A549 (cell line): ENCODE data around the gene FPR1. TPM values are rescaled to one million over a fixed set of nuclear protein-coding genes. Genes with fewer than 3 reads are reported as not detected.

Experiments used
- ATAC-seq, 2 experiments: fragments of 200-7000 bp in 1 of 2; fragments of >200 bp in 1 of 2; cut with Nextera tagmentation in 1 of 2; cut with Tn5 transposase in 1 of 2; 3 replicates each; pipeline versions ENCODE4 v1.8.0 to v1.9.1; 2018 to 2020; ENCODE audit warnings: mild to moderate bottlenecking in 1 of 2, moderate library complexity in 1 of 2
- CTCF ChIA-PET: fragments of 300-600 bp; sonication (Branson Sonifier 250); formaldehyde crosslinking; extraction: SDS; loops from one replicate; lab custom pipeline; 2021; ENCODE audit warnings: antibody characterized with exemption, inconsistent platforms; lab: Yijun Ruan, JAX
- POLR2A ChIA-PET: fragments of 350-600 bp; formaldehyde crosslinking; extraction: SDS; loops from one replicate; lab custom pipeline; 2021; ENCODE audit warnings: antibody characterized with exemption, inconsistent platforms; lab: Yijun Ruan, JAX
- DNase-seq, 2 experiments: peaks; one replicate each; pipeline versions ENCODE4 v3.0.0 to v3.0.0-alpha.2; 2011 to 2016; ENCODE audit warnings: low read depth in 1 of 2, low spot score in 1 of 2
- FAIRE-seq: peaks from 2 replicates; lab custom pipeline; 2011; peaks lifted over from hg19 to GRCh38; lab: Jason Lieb, UNC
- H3K27ac ChIP-seq, 2 experiments: fragments of >200 bp; sonication (Bioruptor Twin); formaldehyde crosslinking; 3 replicates each; pipeline ENCODE4 v1.5.1; 2016 to 2017
- H3K4me1 ChIP-seq: fragments of >200 bp; sonication (Bioruptor Twin); formaldehyde crosslinking; 3 replicates; pipeline ENCODE4 v1.6.1; 2016
- H3K4me2 ChIP-seq: fragments of >200 bp; sonication (Bioruptor Twin); formaldehyde crosslinking; 3 replicates; pipeline ENCODE4 v1.6.1; 2016
- H3K4me3 ChIP-seq: fragments of >200 bp; sonication (Bioruptor Twin); formaldehyde crosslinking; 3 replicates; pipeline ENCODE4 v1.5.1; 2016
- H3K9me3 ChIP-seq: fragments of >200 bp; sonication (Bioruptor Twin); formaldehyde crosslinking; 3 replicates; pipeline ENCODE4 v1.6.1; 2016
- BHLHE40 ChIP-seq: IDR thresholded peaks from 2 replicates; pipeline ENCODE4 v1.6.1; 2012; ENCODE audit warnings: low read depth, low read length, inconsistent platforms
- CBX8 ChIP-seq: fragments of 200-600 bp; sonication (generic); IDR thresholded peaks from 2 replicates; pipeline ENCODE4 v1.6.1; 2016
- CHD4 ChIP-seq: fragments of 200-600 bp; sonication (generic); IDR thresholded peaks from 2 replicates; pipeline ENCODE4 v1.6.1; 2016; ENCODE audit warnings: antibody characterized with exemption, mild to moderate bottlenecking, borderline replicate concordance
- CTCF ChIP-seq: fragments of >200 bp; sonication (Bioruptor Twin); formaldehyde crosslinking; IDR thresholded peaks from 3 replicates; pipeline ENCODE4 v1.5.1; 2016
- E2F6 ChIP-seq: IDR thresholded peaks from 2 replicates; pipeline ENCODE4 v1.6.1; 2012; ENCODE audit warnings: low read depth, borderline replicate concordance
- EP300 ChIP-seq, 2 experiments: fragments of >200 bp; sonication (Bioruptor Twin); formaldehyde crosslinking; IDR thresholded peaks; 2 replicates in 1 of 2; 3 replicates in 1 of 2; pipeline ENCODE4 v1.6.1; 2016 to 2017
- ESRRA ChIP-seq: fragments of 150-350 bp; IDR thresholded peaks from 2 replicates; pipeline ENCODE4 v1.6.1; 2014; ENCODE audit warnings: mild to moderate bottlenecking, low read length, borderline replicate concordance
- FOSL2 ChIP-seq, 2 experiments: fragments of 450-650 bp in 1 of 2; fragments of >200 bp in 1 of 2; sonication (Bioruptor Twin) in 1 of 2; formaldehyde crosslinking; IDR thresholded peaks; 2 replicates each; pipeline versions ENCODE4 v1.5.0 to v1.6.1; 2016 to 2020; ENCODE audit warnings: mild to moderate bottlenecking in 1 of 2, moderate library complexity in 1 of 2
- GATA3 ChIP-seq: IDR thresholded peaks from 2 replicates; pipeline ENCODE4 v1.6.1; 2012; ENCODE audit warnings: borderline replicate concordance
- HDAC2 ChIP-seq: fragments of 200-600 bp; sonication (generic); IDR thresholded peaks from 2 replicates; pipeline ENCODE4 v1.6.1; 2016
- NFE2L2 ChIP-seq: fragments of 150-350 bp; conservative IDR thresholded peaks from 2 replicates; pipeline ENCODE4 v1.6.1; 2014; ENCODE audit warnings: low read length
- NPAS2 ChIP-seq: fragments of 250-450 bp; sonication (Bioruptor Pico); IDR thresholded peaks from 2 replicates; pipeline ENCODE4 v1.8.0; 2022; ENCODE audit warnings: mild to moderate bottlenecking, moderate library complexity, borderline replicate concordance
- POLR2A ChIP-seq: IDR thresholded peaks from 2 replicates; pipeline ENCODE4 v1.6.1; 2012; ENCODE audit warnings: mild to moderate bottlenecking, low read length
- POLR2AphosphoS2 ChIP-seq: conservative IDR thresholded peaks from 2 replicates; pipeline ENCODE4 v1.6.1; 2012; ENCODE audit warnings: low read length, improper control_type of control experiment, inconsistent platforms
- RAD21 ChIP-seq, 2 experiments: fragments of >200 bp in 1 of 2; sonication (Bioruptor Twin) in 1 of 2; formaldehyde crosslinking in 1 of 2; IDR thresholded peaks in 1 of 2; conservative IDR thresholded peaks in 1 of 2; 2 replicates in 1 of 2; 3 replicates in 1 of 2; pipeline ENCODE4 v1.6.1; 2012 to 2018; ENCODE audit warnings: inconsistent platforms in 1 of 2
- RCOR1 ChIP-seq: fragments of 150-350 bp; IDR thresholded peaks from 2 replicates; pipeline ENCODE4 v1.6.1; 2014; ENCODE audit warnings: antibody characterized with exemption, low read length, low read depth
- SMC3 ChIP-seq: fragments of >200 bp; sonication (Bioruptor Twin); formaldehyde crosslinking; IDR thresholded peaks from 3 replicates; pipeline ENCODE4 v1.6.1; 2018; ENCODE audit warnings: inconsistent platforms
- ZNF302 ChIP-seq: fragments of 250-450 bp; sonication (Bioruptor Pico); IDR thresholded peaks from 2 replicates; pipeline ENCODE4 v1.9.0; 2021; ENCODE audit warnings: inconsistent platforms, mild to moderate bottlenecking, moderate library complexity
- ZSCAN20 ChIP-seq: fragments of 250-450 bp; sonication (Bioruptor Pico); IDR thresholded peaks from 2 replicates; pipeline ENCODE4 v1.8.0; 2022; ENCODE audit warnings: mild to moderate bottlenecking, moderate library complexity
- WGBS: methylation state at CpG from one replicate; pipeline ENCODE4 v1.1.6; 2017; ENCODE audit errors: missing lambda C conversion rate; 5-methylcytosine and 5-hydroxymethylcytosine counted together
- polyA plus RNA-seq, 4 experiments: library from polyadenylated mRNA; depleted of rRNA in 3 of 4; stranded (reverse); fragments of >200 nt; fragmentation: RNase III in 1 of 4; extraction: RNeasy Plus Mini Kit Qiagen cat#74134 plus additional on column Dnase treatment in 1 of 4; gene quantifications; 2 replicates in 3 of 4; 3 replicates in 1 of 4; pipeline ENCODE4 v1.2.3, GENCODE V29; 2011 to 2017
- TF ChIP-seq, protein P1 (sequence below): fragments of 250-450 bp; sonication (Bioruptor Pico); IDR thresholded peaks from 2 replicates; pipeline ENCODE4 v1.5.0; 2021; ENCODE audit warnings: mild to moderate bottlenecking, moderate library complexity, borderline replicate concordance
- TF ChIP-seq, protein P2 (sequence below): fragments of >200 bp; sonication (Bioruptor Twin); formaldehyde crosslinking; IDR thresholded peaks from 2 replicates; pipeline ENCODE4 v1.6.1; 2016

The FPR1 gene
- polyA plus RNA-seq, 2 of the 4 experiments (the other 2 are of a cell fraction) = not detected

DNA sequence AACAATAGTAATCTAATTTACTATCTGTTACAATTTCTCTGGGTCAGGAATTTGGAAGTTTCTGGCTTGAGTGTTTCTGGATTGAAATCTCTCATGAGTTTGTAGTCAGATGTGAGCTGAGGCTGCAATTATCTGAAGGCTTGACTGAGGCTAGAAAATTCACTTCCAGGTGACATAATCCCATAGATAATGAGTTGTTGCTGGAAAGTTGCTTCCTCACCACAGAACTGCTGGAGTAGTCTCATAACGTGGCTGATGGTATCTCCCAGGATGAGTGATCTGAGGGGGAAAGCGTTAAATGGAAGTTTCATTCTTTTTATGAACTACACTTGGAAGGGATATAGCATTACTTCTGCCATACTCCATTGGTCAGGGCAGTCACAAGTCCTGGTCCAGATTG lies 28.0 kb upstream of the FPR1 start (continued):
- TF ChIP-seq, protein P1, sequence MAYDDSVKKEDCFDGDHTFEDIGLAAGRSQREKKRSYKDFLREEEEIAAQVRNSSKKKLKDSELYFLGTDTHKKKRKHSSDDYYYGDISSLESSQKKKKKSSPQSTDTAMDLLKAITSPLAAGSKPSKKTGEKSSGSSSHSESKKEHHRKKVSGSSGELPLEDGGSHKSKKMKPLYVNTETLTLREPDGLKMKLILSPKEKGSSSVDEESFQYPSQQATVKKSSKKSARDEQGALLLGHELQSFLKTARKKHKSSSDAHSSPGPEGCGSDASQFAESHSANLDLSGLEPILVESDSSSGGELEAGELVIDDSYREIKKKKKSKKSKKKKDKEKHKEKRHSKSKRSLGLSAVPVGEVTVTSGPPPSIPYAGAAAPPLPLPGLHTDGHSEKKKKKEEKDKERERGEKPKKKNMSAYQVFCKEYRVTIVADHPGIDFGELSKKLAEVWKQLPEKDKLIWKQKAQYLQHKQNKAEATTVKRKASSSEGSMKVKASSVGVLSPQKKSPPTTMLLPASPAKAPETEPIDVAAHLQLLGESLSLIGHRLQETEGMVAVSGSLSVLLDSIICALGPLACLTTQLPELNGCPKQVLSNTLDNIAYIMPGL (CRISPR knock-in tag) = no peak

DNA sequence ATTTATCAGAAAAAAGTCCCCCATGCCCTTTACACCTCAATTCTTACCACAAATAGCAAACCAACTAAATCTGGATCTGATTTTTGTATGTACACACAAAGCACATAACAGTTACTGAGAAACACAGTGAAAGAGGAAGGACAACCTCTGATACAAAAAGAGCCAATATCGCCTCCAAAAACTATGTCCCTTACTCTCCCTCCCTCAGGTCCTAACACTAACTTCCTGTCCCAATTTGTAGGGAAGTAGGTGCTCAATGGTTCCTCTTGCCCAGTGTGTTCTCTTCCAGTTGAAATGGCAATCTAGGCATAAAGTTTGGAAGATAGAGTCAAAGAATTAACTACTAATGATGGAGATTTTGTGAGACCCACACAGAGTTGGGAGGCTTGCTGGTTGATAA lies 27.5 kb upstream of the FPR1 start:
- no peak for ATAC-seq
- Histone ChIP-seq H3K4me2 (no peak overlapping the region), H3K27ac (no peak overlapping the region), H3K4me3 (no peak overlapping the region), H3K9me3 (peaks cover 17% of the 10 kb centered on the region; the same call in 2 of the 3 replicates), H3K4me1 (no peaks in the 10 kb centered on the region)
- ChIA-PET CTCF (interaction anchor here (1.8 kb wide), 1 partner anchor 119 kb away, joined by 6 read pairs; no protein-coding TSS in a partner anchor), POLR2A (no interaction called here)
- no peak for TF ChIP-seq BHLHE40
- TF ChIP-seq RAD21 (conservative IDR thresholded peaks at IDR 0.05 in 1 of 2, IDR thresholded peaks at IDR 0.05 in 1 of 2) = no peak
- TF ChIP-seq ESRRA = no peak
- no peak for TF ChIP-seq EP300 (IDR thresholded peaks at IDR 0.05)
- no peak for TF ChIP-seq NFE2L2
- TF ChIP-seq ZNF302 (CRISPR knock-in tag) = no peak
- no peak for TF ChIP-seq GATA3
- TF ChIP-seq POLR2AphosphoS2 = no peak
- no peak for TF ChIP-seq ZSCAN20
- TF ChIP-seq CBX8 = no peak
- TF ChIP-seq POLR2A = no peak
- no peak for TF ChIP-seq E2F6
- no peak for TF ChIP-seq SMC3
- TF ChIP-seq, protein P2, sequence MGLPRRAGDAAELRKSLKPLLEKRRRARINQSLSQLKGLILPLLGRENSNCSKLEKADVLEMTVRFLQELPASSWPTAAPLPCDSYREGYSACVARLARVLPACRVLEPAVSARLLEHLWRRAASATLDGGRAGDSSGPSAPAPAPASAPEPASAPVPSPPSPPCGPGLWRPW = no peak
- no peak for TF ChIP-seq FOSL2 (IDR thresholded peaks at IDR 0.05)
- no peak for TF ChIP-seq FOSL2 (CRISPR knock-in tag; IDR thresholded peaks at IDR 0.05)
- TF ChIP-seq CHD4 = no peak
- TF ChIP-seq HDAC2 = no peak
- no peak for TF ChIP-seq CTCF
- TF ChIP-seq RCOR1 = no peak
- no peak for TF ChIP-seq NPAS2 (CRISPR knock-in tag)
- FAIRE-seq = no peak
- DNase-seq = no peak
- WGBS = 0% methylated on average over 1 of the region's 1 CpG
